Heart left ventricle (tissue), 16 donors: ENCODE measurements around the gene SPAG9. TPM values are rescaled to one million over a fixed set of nuclear protein-coding genes. Genes with fewer than 3 reads are reported as not detected.

Experiments
- ATAC-seq, 4 donors: fragments of 200-7000 bp; cut with Tn5 transposase; one replicate each; pipeline ENCODE4 v1.9.1; 2020 to 2022; ENCODE audit warnings: moderate library complexity in 4 of 4, mild to moderate bottlenecking in 3 of 4, moderate number of reproducible peaks in 1 of 4
- DNase-seq, 5 donors: peaks; one replicate each; pipeline ENCODE4 v3.0.0-alpha.2; 2020
- H3K27ac ChIP-seq, 12 donors: fragments of 200-600 bp; sonication (generic) in 4 of 12; one replicate each; pipeline versions ENCODE4 v1.5.0 to v1.8.0; 2016 to 2022; ENCODE audit warnings: mild to moderate bottlenecking in 2 of 12
- H3K27me3 ChIP-seq, 9 donors: fragments of 200-600 bp; sonication (generic) in 2 of 9; one replicate each; pipeline versions ENCODE4 v1.5.1 to v1.8.0; 2016 to 2022; ENCODE audit warnings: mild to moderate bottlenecking in 3 of 9
- H3K36me3 ChIP-seq, 9 donors: fragments of 200-600 bp; sonication (generic) in 2 of 9; one replicate each; pipeline versions ENCODE4 v1.5.0 to v1.8.0; 2018 to 2022; ENCODE audit warnings: mild to moderate bottlenecking in 2 of 9
- H3K4me1 ChIP-seq, 12 donors: fragments of 200-600 bp; sonication (generic) in 4 of 12; one replicate each; pipeline versions ENCODE4 v1.5.0 to v1.8.0; 2016 to 2022; ENCODE audit warnings: mild to moderate bottlenecking in 3 of 12
- H3K4me3 ChIP-seq, 12 donors: fragments of 200-600 bp; sonication (generic) in 4 of 12; one replicate each; pipeline versions ENCODE4 v1.5.0 to v1.8.0; 2017 to 2022; ENCODE audit warnings: mild to moderate bottlenecking in 9 of 12, moderate library complexity in 4 of 12
- H3K9me3 ChIP-seq, 12 donors: fragments of 200-600 bp; sonication (generic) in 4 of 12; one replicate each; pipeline versions ENCODE4 v1.5.0 to v1.8.0; 2016 to 2022; ENCODE audit warnings: mild to moderate bottlenecking in 1 of 12
- CTCF ChIP-seq, 12 donors: fragments of 200-600 bp; sonication (generic) in 4 of 12; IDR thresholded peaks; one replicate each; pipeline versions ENCODE4 v1.5.0 to v1.8.0; 2018 to 2022; ENCODE audit warnings: antibody characterized with exemption in 12 of 12, mild to moderate bottlenecking in 5 of 12
- POLR2A ChIP-seq, 2 donors: fragments of 450-650 bp; IDR thresholded peaks; one replicate each; pipeline ENCODE4 v1.6.1; 2017; ENCODE audit warnings: antibody characterized with exemption in 2 of 2, mild to moderate bottlenecking in 2 of 2, moderate library complexity in 2 of 2
- WGBS, 4 donors: extraction: QIAGEN DNeasy Blood & Tissue Kit in 2 of 4; methylation state at CpG; one replicate each; pipeline versions ENCODE4 v1.1.5 to v1.1.7; 2013 to 2018; 5-methylcytosine and 5-hydroxymethylcytosine counted together
- intact Hi-C, 10 donors: fragments of 100-400 bp; cut with DNase I; formaldehyde crosslinking; loops; one replicate each; pipeline versions ENCODE4 v1.11.1 to v1.14.2; 2022
- polyA plus RNA-seq, 2 donors: library from polyadenylated mRNA; stranded (reverse); fragments of 200-250 nt; gene quantifications; one replicate each; pipeline ENCODE4 v1.2.3, GENCODE V29; 2013
- total RNA-seq, 9 donors: library from RNA; depleted of rRNA in 2 of 9; stranded (reverse); fragments of >200 nt in 2 of 9; fragmentation: NEBNext Ultra II Directional in 3 of 9; extraction: Animal tissue kit (Norgen Biotek cat#: 25700) in 3 of 9; gene quantifications; one replicate each; pipeline versions ENCODE4 v1.1.0 to v1.2.4, GENCODE V29; 2016 to 2023
- donor health status: ischemic (EF 13 %, LVEDD 7.1; RV severe dilation, severe dysfunction).
- donor health status: healthy with polysubstance abuse.
- donor health status: DM: no; HTN: yes; CAD: no.
- donor health status: DM: no; HTN: no; CAD: no.
- donor health status: ischemic (EF 25% LVEDD 6.9; RV normal size, moderate dysfunction).
- donor health status: ischemic (EF 25% LVEDD 5.7; RV mildly dilated, moderate dysfunction).
- donor health status: healthy.
- donor health status: DM: yes; HTN: yes; CAD: no.
- donor health status: ischemic (EF 35%, LVEDD 5.7; RV mildly dilated, moderate dysfunction).
- donor health status: nonischemic (EF 11% LVEDD 7.7; RV severe dilation, severe dysfunction).
- donor health status: DM: yes; HTN: yes; CAD: no.
- donor health status: PGD.
- donor health status: ischemic (EF 29% LVEDD 5.4; RV normal size, mild dysfunction).
- donor health status: nonischemic (EF 23%, LVEDD 6.1; RV moderate dilation, normal function).

The SPAG9 gene
- total and polyA plus RNA-seq, 11 donors = 15.9 to 65.4 (median 52.9) TPM

DNA sequence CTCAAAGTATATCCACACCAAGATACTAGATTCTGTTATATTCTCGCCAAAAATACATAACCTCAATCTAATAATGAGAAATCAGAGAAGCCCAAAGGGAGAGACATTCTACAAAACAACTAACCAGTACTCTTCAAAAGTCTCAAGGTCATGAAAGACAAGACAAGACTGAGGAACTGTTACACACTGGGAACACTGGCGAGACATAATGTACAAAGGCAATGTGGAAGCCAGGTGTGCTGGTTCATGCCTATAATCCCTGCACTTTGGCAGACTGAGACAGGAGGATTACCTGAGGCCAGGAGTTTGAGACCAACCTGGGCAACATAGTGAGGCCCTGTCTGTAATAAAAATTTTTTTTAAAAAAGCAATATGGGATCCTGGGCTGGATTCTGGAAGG, 85.9 kb downstream of the SPAG9 start:
- intact Hi-C loops = no loop called here
- peaks cover 0 to 22% (median 12%) of the 10 kb centered on the region in 12 donors for H3K4me1 ChIP-seq
- H3K27ac ChIP-seq = peak overlapping the region in 2 of 12 donors; percentile 11 to 20
- TF ChIP-seq POLR2A (IDR thresholded peaks at IDR 0.05) = no peak
- no peak for TF ChIP-seq CTCF (IDR thresholded peaks at IDR 0.05)
- no peaks in the 10 kb centered on the region for H3K27me3 ChIP-seq
- 93 to 98% (median 96%) methylated on average over 2 of the region's 2 CpGs for WGBS, 4 donors
- H3K9me3 ChIP-seq = no peaks in the 10 kb centered on the region
- H3K4me3 ChIP-seq = no peak overlapping the region
- DNase-seq (no peak), ATAC-seq (no peak)
- H3K36me3 ChIP-seq = peaks cover 0 to 30% (median 22%) of the 10 kb centered on the region in 9 donors

GRCh38 chr17:51032850-51033249, 87.8 kb downstream of the SPAG9 start:
- intact Hi-C loops = no loop called here
- ATAC-seq (no peak), DNase-seq (no peak)
- peaks cover 0 to 16% (median 9%) of the 10 kb centered on the region in 9 donors for H3K36me3 ChIP-seq
- TF ChIP-seq POLR2A (IDR thresholded peaks at IDR 0.05) (no peak), CTCF (IDR thresholded peaks at IDR 0.05) (no peak)
- H3K9me3 ChIP-seq = no peaks in the 10 kb centered on the region
- no peak overlapping the region for H3K27ac ChIP-seq
- H3K4me3 ChIP-seq = no peak overlapping the region
- 86 to 98% (median 95%) methylated on average over 4 of the region's 4 CpGs for WGBS, 4 donors
- H3K27me3 ChIP-seq = no peaks in the 10 kb centered on the region
- peaks cover 0 to 33% (median 16%) of the 10 kb centered on the region in 12 donors for H3K4me1 ChIP-seq

DNA sequence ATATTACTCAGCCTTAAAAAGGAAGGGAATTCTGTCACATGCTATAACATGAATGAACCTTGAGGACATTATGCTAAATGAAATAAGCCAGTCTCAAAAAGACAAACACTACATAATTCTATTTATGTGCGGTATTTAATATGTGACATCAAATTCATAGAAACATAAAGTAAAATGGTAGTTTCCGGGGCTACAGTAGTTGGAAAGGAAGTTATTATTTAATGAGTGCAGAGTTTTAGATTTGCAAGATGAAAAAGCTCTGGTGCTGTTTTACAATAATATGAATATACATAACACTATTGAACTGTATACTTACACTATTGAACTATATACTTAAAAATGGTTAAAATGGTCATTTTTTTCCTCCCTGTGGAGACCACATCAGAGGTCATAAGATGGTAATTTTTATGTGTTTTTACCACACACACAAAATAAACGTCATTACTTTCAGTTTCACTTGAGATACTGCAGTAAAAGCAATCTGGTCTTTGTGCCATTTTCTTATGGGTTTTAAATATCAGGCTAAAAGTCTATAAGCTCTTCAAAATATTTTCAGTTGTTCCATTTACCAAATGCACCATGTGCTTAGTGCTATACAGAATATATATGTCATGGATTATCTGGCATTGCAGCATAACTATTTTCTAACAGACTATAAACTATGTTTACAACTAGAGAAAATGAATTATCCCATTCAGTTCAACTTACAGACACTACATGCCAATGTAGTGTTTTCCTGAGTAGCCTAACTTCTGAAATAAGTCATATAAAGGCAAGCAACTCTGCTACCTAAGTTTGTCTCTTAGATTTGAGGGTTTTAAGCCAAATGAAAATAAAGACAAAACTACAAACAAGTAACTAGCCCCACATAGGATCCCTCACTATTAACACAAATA, 90.9 kb downstream of the SPAG9 start:
- Histone ChIP-seq H3K27ac (peak overlapping the region in 9 of 12 donors; percentile 1 to 89 (median 44)), H3K4me1 (peaks cover 0 to 19% (median 5%) of the 10 kb centered on the region in 12 donors), H3K27me3 (no peaks in the 10 kb centered on the region), H3K4me3 (peak overlapping the region in 7 of 12 donors; percentile 22 to 48 (median 33)), H3K9me3 (no peaks in the 10 kb centered on the region), H3K36me3 (peaks cover 0 to 12% (median 3%) of the 10 kb centered on the region in 9 donors)
- DNase-seq = no peak
- ATAC-seq = no peak
- intact Hi-C loops = no loop called here
- TF ChIP-seq POLR2A (IDR thresholded peaks at IDR 0.05) = no peak
- no peak for TF ChIP-seq CTCF (IDR thresholded peaks at IDR 0.05)
- 40 to 55% (median 46%) methylated on average over 3 of the region's 3 CpGs for WGBS, 4 donors

GRCh38 chr17:51029142-51029541, 91.5 kb downstream of the SPAG9 start:
- intact Hi-C loops = no loop called here
- peaks cover 0 to 19% (median 5%) of the 10 kb centered on the region in 12 donors for H3K4me1 ChIP-seq
- TF ChIP-seq POLR2A (IDR thresholded peaks at IDR 0.05) (no peak), CTCF (IDR thresholded peaks at IDR 0.05) (no peak)
- WGBS, 4 donors = 81 to 95% (median 88%) methylated on average over 1 of the region's 1 CpG
- DNase-seq (no peak), ATAC-seq (no peak)
- peaks cover 0 to 12% (median 3%) of the 10 kb centered on the region in 9 donors for H3K36me3 ChIP-seq
- H3K4me3 ChIP-seq = peak overlapping the region in 4 of 12 donors; percentile 24 to 48 (median 37)
- no peaks in the 10 kb centered on the region for H3K27me3 ChIP-seq
- no peaks in the 10 kb centered on the region for H3K9me3 ChIP-seq
- H3K27ac ChIP-seq = peak overlapping the region in 9 of 12 donors; percentile 1 to 89 (median 44)
